ENCODE results near the gene F2RL1. TPM values are rescaled to one million over a fixed set of nuclear protein-coding genes. Genes with fewer than 3 reads are reported as not detected.
"Not testable (repeated sequence)": the region's sequence is repeated elsewhere in the genome, so short reads cannot be mapped to it uniquely, and the experiment has no call there.

The F2RL1 gene
- total and polyA plus RNA-seq, 11 donors = 0.80 to 6.6 (median 1.6) TPM

DNA sequence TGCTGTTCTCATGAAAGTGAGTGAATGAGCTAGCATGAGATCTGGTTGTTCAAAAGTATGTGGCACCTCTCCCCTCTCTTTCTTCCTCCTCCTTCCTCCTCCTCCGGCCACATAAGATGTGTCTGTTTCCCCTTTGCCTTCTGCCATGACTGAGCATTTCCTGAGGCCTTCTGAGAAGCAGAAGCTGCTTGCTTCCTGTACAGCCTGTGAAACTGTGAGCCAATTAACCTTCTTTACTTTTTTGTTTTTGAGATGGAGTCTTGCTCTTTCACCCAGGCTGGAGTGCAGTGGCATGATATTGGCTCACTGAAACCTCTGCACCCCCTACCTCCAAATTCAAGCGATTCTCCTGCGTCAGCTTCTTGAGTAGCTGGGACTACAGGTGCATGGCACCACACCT, 37.1 kb downstream of the F2RL1 start:
- TF ChIP-seq POLR2A (IDR thresholded peaks at IDR 0.05) = no peak
- TF ChIP-seq, protein P1, sequence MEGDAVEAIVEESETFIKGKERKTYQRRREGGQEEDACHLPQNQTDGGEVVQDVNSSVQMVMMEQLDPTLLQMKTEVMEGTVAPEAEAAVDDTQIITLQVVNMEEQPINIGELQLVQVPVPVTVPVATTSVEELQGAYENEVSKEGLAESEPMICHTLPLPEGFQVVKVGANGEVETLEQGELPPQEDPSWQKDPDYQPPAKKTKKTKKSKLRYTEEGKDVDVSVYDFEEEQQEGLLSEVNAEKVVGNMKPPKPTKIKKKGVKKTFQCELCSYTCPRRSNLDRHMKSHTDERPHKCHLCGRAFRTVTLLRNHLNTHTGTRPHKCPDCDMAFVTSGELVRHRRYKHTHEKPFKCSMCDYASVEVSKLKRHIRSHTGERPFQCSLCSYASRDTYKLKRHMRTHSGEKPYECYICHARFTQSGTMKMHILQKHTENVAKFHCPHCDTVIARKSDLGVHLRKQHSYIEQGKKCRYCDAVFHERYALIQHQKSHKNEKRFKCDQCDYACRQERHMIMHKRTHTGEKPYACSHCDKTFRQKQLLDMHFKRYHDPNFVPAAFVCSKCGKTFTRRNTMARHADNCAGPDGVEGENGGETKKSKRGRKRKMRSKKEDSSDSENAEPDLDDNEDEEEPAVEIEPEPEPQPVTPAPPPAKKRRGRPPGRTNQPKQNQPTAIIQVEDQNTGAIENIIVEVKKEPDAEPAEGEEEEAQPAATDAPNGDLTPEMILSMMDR (IDR thresholded peaks at IDR 0.05) = no peak
- Histone ChIP-seq H3K4me1 (peaks cover 0 to 85% (median 7%) of the 10 kb centered on the region in 12 donors), H3K4me3 (peak overlapping the region in 1 of 12 donors; percentile 17), H3K36me3 (no peaks in the 10 kb centered on the region), H3K27ac (peak overlapping the region in 2 of 12 donors; percentile 18 to 91), H3K27me3 (no peaks in the 10 kb centered on the region), H3K9me3 (peaks cover 0 to 5% (median 0%) of the 10 kb centered on the region in 12 donors)
- WGBS, 4 donors = 80 to 84% (median 82%) methylated on average over 3 of the region's 3 CpGs
- peak in 1 of 5 donors; percentile 38 for DNase-seq
- intact Hi-C loops (cut with DNase I) = no loop called here
- peak in 3 of 4 donors; percentile 52 to 81 (median 61) for ATAC-seq

DNA sequence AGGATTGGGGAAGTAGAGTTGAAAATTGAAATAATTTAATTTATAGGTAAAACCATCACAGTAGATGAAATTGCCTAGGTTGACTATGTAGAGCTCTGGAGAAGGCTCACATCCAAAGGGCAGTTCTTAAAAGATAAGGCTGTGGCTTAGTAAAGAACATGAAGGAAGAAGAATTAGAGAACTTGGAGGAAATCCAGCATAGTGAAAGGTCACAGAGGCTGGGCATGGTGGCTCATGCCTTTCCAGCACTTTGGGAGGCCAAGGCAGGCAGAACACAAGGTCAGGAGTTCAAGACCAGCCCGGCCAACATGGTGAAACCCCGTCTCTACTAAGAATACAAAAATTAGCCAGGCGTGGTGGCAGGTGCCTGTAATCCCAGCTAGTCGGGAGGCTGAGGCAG, 38.0 kb downstream of the F2RL1 start:
- H3K9me3 ChIP-seq; DNase-seq; ATAC-seq; H3K4me3 ChIP-seq; H3K27me3 ChIP-seq; intact Hi-C loops (cut with DNase I); H3K36me3 ChIP-seq: not testable (repeated sequence)
- Histone ChIP-seq H3K27ac (peak overlapping the region in 1 of 12 donors; percentile 91), H3K4me1 (peaks cover 0 to 82% (median 4%) of the 10 kb centered on the region in 12 donors)
- 87 to 94% (median 90%) methylated on average over 4 of the region's 4 CpGs for WGBS, 4 donors

DNA sequence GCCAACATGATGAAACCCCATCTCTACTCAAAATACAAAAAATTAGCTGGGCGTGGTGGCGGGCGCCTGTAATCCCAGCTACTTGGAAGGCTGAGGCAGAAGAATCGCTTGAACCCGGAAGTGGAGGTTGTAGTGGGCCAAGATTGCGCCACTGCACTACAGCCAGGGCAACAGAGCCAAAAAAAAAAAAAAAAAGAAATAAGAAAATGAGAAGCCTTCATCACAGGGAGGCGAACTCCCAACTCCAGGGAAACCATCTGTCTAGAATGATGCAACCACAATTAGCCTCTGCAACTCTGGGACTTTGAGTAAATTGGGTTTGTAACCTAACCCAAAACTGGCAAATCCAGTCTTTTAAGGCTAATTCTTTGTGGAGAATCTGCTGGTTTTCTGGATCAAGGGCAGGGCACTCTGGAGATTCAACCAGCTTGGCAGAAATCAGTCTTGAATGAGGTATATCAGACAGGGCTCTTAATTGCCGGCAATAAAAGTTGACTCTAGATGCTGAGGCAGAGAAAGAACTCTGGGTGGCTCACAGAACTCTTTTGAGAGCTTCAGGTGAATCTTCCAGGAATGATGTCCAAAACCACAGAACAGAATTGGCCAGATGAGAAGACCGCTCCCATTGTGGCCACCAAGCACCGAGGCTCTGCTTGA, 40.9 kb downstream of the F2RL1 start:
- peak in 1 of 5 donors; percentile 30 for DNase-seq
- intact Hi-C loops (cut with DNase I) = loop anchor here in 5 of 10 donors (10.0 kb wide), 2 partner anchors 255 to 635 kb away; partner anchors contain the start of gene WDR41 (in 5 of the 5)
- Histone ChIP-seq H3K4me3 (no peak overlapping the region), H3K27me3 (no peaks in the 10 kb centered on the region), H3K36me3 (no peaks in the 10 kb centered on the region), H3K27ac (peak overlapping the region in 1 of 12 donors; percentile 64), H3K4me1 (peaks cover 0 to 53% (median 0%) of the 10 kb centered on the region in 12 donors), H3K9me3 (no peaks in the 10 kb centered on the region)
- WGBS, 4 donors = 85 to 94% (median 91%) methylated on average over 10 of the region's 10 CpGs
- no peak for TF ChIP-seq POLR2A (IDR thresholded peaks at IDR 0.05)
- TF ChIP-seq, protein P1 (IDR thresholded peaks at IDR 0.05) = no peak
- ATAC-seq = no peak

DNA sequence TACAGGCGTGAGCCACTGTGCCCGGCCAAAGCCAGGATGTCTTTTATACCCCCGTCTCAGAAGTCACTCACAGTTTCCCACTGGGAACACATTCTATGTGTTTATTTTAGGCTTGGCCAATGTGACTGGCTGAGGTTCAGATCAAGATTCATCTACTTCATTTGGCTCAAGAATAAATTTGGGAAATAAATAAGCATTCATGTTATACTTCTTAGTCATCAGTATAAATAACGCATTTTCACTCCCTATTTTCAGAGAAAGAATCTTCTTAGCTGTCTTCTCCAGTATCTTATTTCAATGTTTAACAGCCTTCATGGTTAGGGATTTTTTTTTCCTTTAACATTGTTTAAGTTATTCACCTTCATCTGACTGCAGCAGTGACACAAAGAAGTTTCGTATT, 42.8 kb downstream of the F2RL1 start:
- peaks cover 0 to 34% (median 0%) of the 10 kb centered on the region in 12 donors for H3K4me1 ChIP-seq
- no peak for TF ChIP-seq POLR2A (IDR thresholded peaks at IDR 0.05)
- TF ChIP-seq, protein P1 (IDR thresholded peaks at IDR 0.05) = no peak
- WGBS, 4 donors = 60 to 73% (median 63%) methylated on average over 5 of the region's 5 CpGs

More for the DNA sequence above, 42.8 kb downstream of the F2RL1 start:
- Histone ChIP-seq H3K9me3 (no peaks in the 10 kb centered on the region), H3K27me3 (no peaks in the 10 kb centered on the region), H3K36me3 (no peaks in the 10 kb centered on the region), H3K4me3 (no peak overlapping the region), H3K27ac (no peak overlapping the region)
- DNase-seq = no peak
- ATAC-seq = no peak
- intact Hi-C loops (cut with DNase I) = loop anchor here in 5 of 10 donors (10.0 kb wide), 2 partner anchors 257 to 633 kb away; partner anchors contain the start of gene WDR41 (in 5 of the 5)
